PC-9 (cell line): ENCODE results near the gene GZMM. TPM values are rescaled to one million over a fixed set of nuclear protein-coding genes. Genes with fewer than 3 reads are reported as not detected.

ENCODE experiments used
- BruUV-seq: library from RNA; stranded (reverse); fragments of 400-500 nt; replicated peaks from 2 replicates; lab custom pipeline; 2021; lab: Mats Ljungman, UMichigan
- CTCF ChIA-PET: fragments of 300-600 bp; sonication (Branson Sonifier 250); formaldehyde crosslinking; loops from one replicate; lab custom pipeline; 2022; ENCODE audit warnings: antibody characterized with exemption; lab: Charles Lee
- POLR2A ChIA-PET: fragments of 300-600 bp; sonication (Branson Sonifier 250); formaldehyde crosslinking; loops from one replicate; lab custom pipeline; 2022; ENCODE audit warnings: antibody characterized with exemption; ENCODE audit not compliant: unreplicated experiment; lab: Charles Lee
- DNase-seq, 2 experiments: peaks; one replicate each; pipeline versions ENCODE4 v3.0.0 to v3.0.0-alpha.2; 2015 to 2022; ENCODE audit warnings: mixed read lengths in 1 of 2
- H2AFZ ChIP-seq: fragments of 200-600 bp; sonication (generic); 2 replicates; pipeline ENCODE4 v1.8.1; 2017; ENCODE audit warnings: antibody characterized with exemption
- H3F3A ChIP-seq: fragments of 200-600 bp; sonication (generic); 2 replicates; pipeline ENCODE4 v1.8.1; 2017; ENCODE audit warnings: antibody characterized with exemption, mild to moderate bottlenecking, low read depth; ENCODE audit not compliant: insufficient read depth
- H3K27ac ChIP-seq: fragments of 200-600 bp; sonication (generic); 2 replicates; pipeline ENCODE4 v1.6.1; 2016; ENCODE audit warnings: mixed run types
- H3K27me3 ChIP-seq: fragments of 200-600 bp; sonication (generic); 2 replicates; pipeline ENCODE4 v1.6.1; 2016; ENCODE audit warnings: low read depth, mixed run types; ENCODE audit not compliant: insufficient read depth
- H3K36me3 ChIP-seq: fragments of 200-600 bp; sonication (generic); 2 replicates; pipeline ENCODE4 v1.6.1; 2016; ENCODE audit warnings: low read depth, mixed run types
- H3K4me1 ChIP-seq: fragments of 200-600 bp; sonication (generic); replicated peaks from 2 replicates; pipeline ENCODE4 v1.6.1; 2016; ENCODE audit warnings: mixed run types; ENCODE audit not compliant: insufficient read depth
- H3K4me2 ChIP-seq: fragments of 200-600 bp; sonication (generic); 2 replicates; pipeline ENCODE4 v1.6.1; 2017; ENCODE audit warnings: mixed run types
- H3K4me3 ChIP-seq: fragments of 200-600 bp; sonication (generic); 2 replicates; pipeline ENCODE4 v1.6.1; 2016; ENCODE audit warnings: mixed run types
- H3K79me2 ChIP-seq: fragments of 200-600 bp; sonication (generic); 2 replicates; pipeline ENCODE4 v1.6.1; 2017; ENCODE audit warnings: low read depth, mixed run types
- H3K9me2 ChIP-seq: fragments of 200-600 bp; sonication (generic); 2 replicates; pipeline ENCODE4 v1.8.1; 2017; ENCODE audit warnings: mild to moderate bottlenecking; ENCODE audit not compliant: insufficient read depth
- H3K9me3 ChIP-seq: fragments of 200-600 bp; sonication (generic); 2 replicates; pipeline ENCODE4 v1.8.1; 2016; ENCODE audit warnings: low read depth; ENCODE audit not compliant: insufficient read depth
- H4K20me1 ChIP-seq: fragments of 200-600 bp; sonication (generic); 2 replicates; pipeline ENCODE4 v1.8.1; 2017; ENCODE audit not compliant: insufficient read depth
- EZH2 ChIP-seq: fragments of 200-600 bp; sonication (generic); IDR thresholded peaks from 2 replicates; pipeline ENCODE4 v1.8.0; 2017; ENCODE audit warnings: antibody characterized with exemption, low read depth
- intact Hi-C: fragments of 100-400 bp; cut with micrococcal nuclease; formaldehyde crosslinking; loops from one replicate; pipeline ENCODE4 v1.10.0; 2022; ENCODE audit not compliant: unreplicated experiment
- total RNA-seq: library from RNA; stranded (reverse); gene quantifications from 2 replicates; pipeline ENCODE4 v1.2.3, GENCODE V29; 2021
- TF ChIP-seq, protein P1 (sequence below): fragments of 200-600 bp; sonication (generic); conservative IDR thresholded peaks from 2 replicates; pipeline ENCODE4 v1.6.1; 2017; ENCODE audit warnings: mixed run types, antibody characterized with exemption, mild to moderate bottlenecking, moderate library complexity

The GZMM gene
- total RNA-seq, 1 experiment from 2014 or later: 0.39 TPM

DNA sequence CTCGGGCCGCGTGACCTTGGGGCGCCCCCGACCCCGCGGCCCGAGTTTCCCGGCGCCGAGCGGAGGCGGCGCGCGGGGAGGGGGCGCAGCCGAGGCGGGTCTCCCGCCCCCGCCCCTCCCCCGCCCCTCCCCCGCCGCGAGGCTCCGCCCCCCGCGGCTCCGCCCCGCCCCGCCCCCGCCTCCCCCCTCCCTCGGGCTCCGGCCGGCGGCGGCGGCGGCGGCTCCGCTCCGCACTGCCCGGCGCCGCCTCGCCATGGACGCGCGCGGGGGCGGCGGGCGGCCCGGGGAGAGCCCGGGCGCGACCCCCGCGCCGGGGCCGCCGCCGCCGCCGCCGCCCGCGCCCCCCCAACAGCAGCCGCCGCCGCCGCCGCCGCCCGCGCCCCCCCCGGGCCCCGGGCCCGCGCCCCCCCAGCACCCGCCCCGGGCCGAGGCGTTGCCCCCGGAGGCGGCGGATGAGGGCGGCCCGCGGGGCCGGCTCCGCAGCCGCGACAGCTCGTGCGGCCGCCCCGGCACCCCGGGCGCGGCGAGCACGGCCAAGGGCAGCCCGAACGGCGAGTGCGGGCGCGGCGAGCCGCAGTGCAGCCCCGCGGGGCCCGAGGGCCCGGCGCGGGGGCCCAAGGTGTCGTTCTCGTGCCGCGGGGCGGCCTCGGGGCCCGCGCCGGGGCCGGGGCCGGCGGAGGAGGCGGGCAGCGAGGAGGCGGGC, 46.0 kb downstream of the GZMM start, which contains the start of gene HCN2:
Gene HCN2, plus strand, starts transcription at position 189 of the 703 bp plus-strand sequence. Its CDS starts 65 bp downstream, at position 254.
- H3K4me3 ChIP-seq: peak within 1 kb of the TSS; percentile 24; the same call in 1 of the 2 replicates
- intact Hi-C loops: loop anchor here (5.0 kb wide), 1 partner anchor 72 kb away; the partner anchor contains the start of gene RNF126
- H2AFZ ChIP-seq: no peak within 1 kb of the TSS
- H3K36me3 ChIP-seq: no peaks in the 10 kb centered on the region
- peaks cover 30% of the 10 kb centered on the region; the same call in 1 of the 2 replicates for H3F3A ChIP-seq
- no peak within 1 kb of the TSS for H3K27ac ChIP-seq
- POLR2A ChIA-PET: interaction anchor here (0.6 kb wide), 1 partner anchor 34 kb away, joined by 12 read pairs; no protein-coding TSS in a partner anchor
- DNase-seq: no peak
- no peaks in the 10 kb centered on the region for H3K79me2 ChIP-seq
- H3K27me3 ChIP-seq: peaks cover 18% of the 10 kb centered on the region
- TF ChIP-seq, protein P1, sequence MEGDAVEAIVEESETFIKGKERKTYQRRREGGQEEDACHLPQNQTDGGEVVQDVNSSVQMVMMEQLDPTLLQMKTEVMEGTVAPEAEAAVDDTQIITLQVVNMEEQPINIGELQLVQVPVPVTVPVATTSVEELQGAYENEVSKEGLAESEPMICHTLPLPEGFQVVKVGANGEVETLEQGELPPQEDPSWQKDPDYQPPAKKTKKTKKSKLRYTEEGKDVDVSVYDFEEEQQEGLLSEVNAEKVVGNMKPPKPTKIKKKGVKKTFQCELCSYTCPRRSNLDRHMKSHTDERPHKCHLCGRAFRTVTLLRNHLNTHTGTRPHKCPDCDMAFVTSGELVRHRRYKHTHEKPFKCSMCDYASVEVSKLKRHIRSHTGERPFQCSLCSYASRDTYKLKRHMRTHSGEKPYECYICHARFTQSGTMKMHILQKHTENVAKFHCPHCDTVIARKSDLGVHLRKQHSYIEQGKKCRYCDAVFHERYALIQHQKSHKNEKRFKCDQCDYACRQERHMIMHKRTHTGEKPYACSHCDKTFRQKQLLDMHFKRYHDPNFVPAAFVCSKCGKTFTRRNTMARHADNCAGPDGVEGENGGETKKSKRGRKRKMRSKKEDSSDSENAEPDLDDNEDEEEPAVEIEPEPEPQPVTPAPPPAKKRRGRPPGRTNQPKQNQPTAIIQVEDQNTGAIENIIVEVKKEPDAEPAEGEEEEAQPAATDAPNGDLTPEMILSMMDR: no peak
- TF ChIP-seq EZH2: no peak
- H3K4me2 ChIP-seq: peak within 1 kb of the TSS; percentile 66
- H3K4me1 ChIP-seq: peaks cover 15% of the 10 kb centered on the region; the same call in 1 of the 2 replicates
- H4K20me1 ChIP-seq: peaks cover 8% of the 10 kb centered on the region
- CTCF ChIA-PET: interaction anchor here (0.7 kb wide), 1 partner anchor 210 kb away, joined by 3 read pairs; no protein-coding TSS in a partner anchor
- no TSS peak for BruUV-seq
- H3K9me3 ChIP-seq: no peaks in the 10 kb centered on the region
- no peaks in the 10 kb centered on the region for H3K9me2 ChIP-seq

DNA sequence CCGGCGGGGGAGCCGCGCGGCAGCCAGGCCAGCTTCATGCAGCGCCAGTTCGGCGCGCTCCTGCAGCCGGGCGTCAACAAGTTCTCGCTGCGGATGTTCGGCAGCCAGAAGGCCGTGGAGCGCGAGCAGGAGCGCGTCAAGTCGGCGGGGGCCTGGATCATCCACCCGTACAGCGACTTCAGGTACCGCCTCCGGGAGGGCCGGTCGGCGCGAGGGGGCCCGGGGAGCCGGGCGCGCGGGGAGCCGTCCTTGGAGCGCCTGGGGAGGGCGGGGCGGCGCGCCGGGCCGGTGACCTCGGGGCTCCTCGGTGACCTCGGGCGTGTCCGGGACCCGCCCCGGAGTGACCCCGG, 46.5 kb downstream of the GZMM start:
- no TSS peak for BruUV-seq
- TF ChIP-seq EZH2: no peak
- TF ChIP-seq, protein P1: no peak
- H3K79me2 ChIP-seq: no peaks in the 10 kb centered on the region
- no peaks in the 10 kb centered on the region for H3K36me3 ChIP-seq
- intact Hi-C loops: no loop called here
- peaks cover 6% of the 10 kb centered on the region for H4K20me1 ChIP-seq
- ChIA-PET POLR2A (no interaction called here), CTCF (interaction anchor here (0.7 kb wide), 1 partner anchor 209 kb away, joined by 3 read pairs; no protein-coding TSS in a partner anchor)
- H2AFZ ChIP-seq: no peak overlapping the region
- no peaks in the 10 kb centered on the region for H3K9me2 ChIP-seq
- DNase-seq: peak in 1 of 2 experiments; percentile 31
- no peak overlapping the region for H3K27ac ChIP-seq
- peaks cover 30% of the 10 kb centered on the region; the same call in 1 of the 2 replicates for H3F3A ChIP-seq
- peak overlapping the region; percentile 62; the same call in 1 of the 2 replicates for H3K4me2 ChIP-seq
- peak overlapping the region; percentile 21; the same call in 1 of the 2 replicates for H3K4me3 ChIP-seq
- H3K27me3 ChIP-seq: peaks cover 21% of the 10 kb centered on the region
- peaks cover 15% of the 10 kb centered on the region; the same call in 1 of the 2 replicates for H3K4me1 ChIP-seq
- no peaks in the 10 kb centered on the region for H3K9me3 ChIP-seq

DNA sequence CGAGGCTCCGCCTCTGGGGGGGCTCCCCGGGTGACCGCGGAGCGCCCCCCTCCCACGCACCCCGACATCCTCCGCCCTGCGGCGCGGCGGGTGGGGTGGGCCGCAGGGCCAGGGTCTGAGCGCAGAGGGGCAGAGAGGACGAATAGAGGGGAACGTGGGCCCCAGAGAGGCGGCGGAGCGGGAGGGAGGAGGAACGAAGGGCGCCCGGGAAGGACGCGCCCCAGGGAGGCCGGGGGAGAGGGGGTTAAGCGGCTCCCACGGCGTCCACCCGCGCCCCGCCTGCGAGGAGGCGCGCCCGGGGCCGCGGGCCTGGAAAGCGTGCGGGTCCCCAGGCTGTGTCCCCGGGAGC, 46.9 kb downstream of the GZMM start:
- Histone ChIP-seq H3K4me3 (peak overlapping the region; percentile 21; the same call in 1 of the 2 replicates), H3K79me2 (no peaks in the 10 kb centered on the region), H3K4me1 (peaks cover 15% of the 10 kb centered on the region; the same call in 1 of the 2 replicates), H3K9me2 (no peaks in the 10 kb centered on the region), H3K4me2 (peak overlapping the region; percentile 62; the same call in 1 of the 2 replicates), H3K36me3 (no peaks in the 10 kb centered on the region), H4K20me1 (peaks cover 6% of the 10 kb centered on the region), H3K9me3 (no peaks in the 10 kb centered on the region), H3K27me3 (peaks cover 23% of the 10 kb centered on the region), H2AFZ (no peak overlapping the region), H3F3A (peaks cover 27% of the 10 kb centered on the region; the same call in 1 of the 2 replicates), H3K27ac (no peak overlapping the region)
- ChIA-PET POLR2A (no interaction called here), CTCF (no interaction called here)
- no peak for TF ChIP-seq EZH2
- TF ChIP-seq, protein P1: no peak
- intact Hi-C loops: no loop called here
- BruUV-seq: no TSS peak
- no peak for DNase-seq
